Measurements from ENCODE around the gene IP6K3. TPM values are rescaled to one million over a fixed set of nuclear protein-coding genes. Genes with fewer than 3 reads are reported as not detected.

Gene IP6K3
- total RNA-seq, 1 donor from 2014 or later: not detected

- H3K4me3 Mint-ChIP-seq: no peak overlapping the region
- no peak for DNase-seq
- H3K9me3 Mint-ChIP-seq: no peaks in the 10 kb centered on the region
- H3K27me3 Mint-ChIP-seq: no peaks in the 10 kb centered on the region
- H3K4me1 Mint-ChIP-seq: no peaks in the 10 kb centered on the region
- no peak overlapping the region for H3K27ac Mint-ChIP-seq
- H3K36me3 Mint-ChIP-seq (ENCODE audit: low read depth): no peaks in the 10 kb centered on the region
- intact Hi-C loops (cut with micrococcal nuclease): no loop called here
Measured at GRCh38 chr6:33732817-33733708, 13.6 kb downstream of the IP6K3 start.

GRCh38 chr6:33732385-33732784, 14.3 kb downstream of the IP6K3 start:
- Mint-ChIP-seq H3K4me3 (no peak overlapping the region), H3K27ac (no peak overlapping the region), H3K27me3 (no peaks in the 10 kb centered on the region), H3K4me1 (no peaks in the 10 kb centered on the region), H3K36me3 (ENCODE audit: low read depth) (no peaks in the 10 kb centered on the region), H3K9me3 (no peaks in the 10 kb centered on the region)
- no peak for DNase-seq
- intact Hi-C loops (cut with micrococcal nuclease): no loop called here

GRCh38 chr6:33731751-33732282, 14.9 kb downstream of the IP6K3 start:
- no peak for DNase-seq
- Mint-ChIP-seq H3K27ac (no peak overlapping the region), H3K9me3 (no peaks in the 10 kb centered on the region), H3K4me3 (no peak overlapping the region), H3K4me1 (no peaks in the 10 kb centered on the region), H3K27me3 (no peaks in the 10 kb centered on the region), H3K36me3 (ENCODE audit: low read depth) (no peaks in the 10 kb centered on the region)
- intact Hi-C loops (cut with micrococcal nuclease): no loop called here

GRCh38 chr6:33731035-33731434, 15.7 kb downstream of the IP6K3 start:
- no peak for DNase-seq
- intact Hi-C loops (cut with micrococcal nuclease): no loop called here
- no peaks in the 10 kb centered on the region for H3K4me1 Mint-ChIP-seq
- H3K27ac Mint-ChIP-seq: no peak overlapping the region
- H3K9me3 Mint-ChIP-seq: no peaks in the 10 kb centered on the region
- H3K27me3 Mint-ChIP-seq: no peaks in the 10 kb centered on the region
- no peak overlapping the region for H3K4me3 Mint-ChIP-seq
- H3K36me3 Mint-ChIP-seq (ENCODE audit: low read depth): no peaks in the 10 kb centered on the region

- H3K36me3 Mint-ChIP-seq (ENCODE audit: low read depth): no peaks in the 10 kb centered on the region
- H3K27me3 Mint-ChIP-seq: no peaks in the 10 kb centered on the region
- no peaks in the 10 kb centered on the region for H3K4me1 Mint-ChIP-seq
- H3K27ac Mint-ChIP-seq: no peak overlapping the region
- H3K4me3 Mint-ChIP-seq: no peak overlapping the region
- H3K9me3 Mint-ChIP-seq: no peaks in the 10 kb centered on the region
- DNase-seq: no peak
- intact Hi-C loops (cut with micrococcal nuclease): no loop called here
Measured at GRCh38 chr6:33730611-33731010, 16.1 kb downstream of the IP6K3 start.

- intact Hi-C loops (cut with micrococcal nuclease): no loop called here
- H3K27ac Mint-ChIP-seq: no peak overlapping the region
- DNase-seq: no peak
- H3K9me3 Mint-ChIP-seq: no peaks in the 10 kb centered on the region
- no peaks in the 10 kb centered on the region for H3K36me3 Mint-ChIP-seq (ENCODE audit: low read depth)
- no peak overlapping the region for H3K4me3 Mint-ChIP-seq
- peaks cover 5% of the 10 kb centered on the region for H3K4me1 Mint-ChIP-seq
- peaks cover 8% of the 10 kb centered on the region for H3K27me3 Mint-ChIP-seq
Measured at GRCh38 chr6:33729059-33729458, 17.6 kb downstream of the IP6K3 start.

- H3K27me3 Mint-ChIP-seq: peaks cover 12% of the 10 kb centered on the region
- peaks cover 6% of the 10 kb centered on the region for H3K4me1 Mint-ChIP-seq
- no peak overlapping the region for H3K4me3 Mint-ChIP-seq
- intact Hi-C loops (cut with micrococcal nuclease): no loop called here
- no peak overlapping the region for H3K27ac Mint-ChIP-seq
- no peaks in the 10 kb centered on the region for H3K9me3 Mint-ChIP-seq
- DNase-seq: no peak
- no peaks in the 10 kb centered on the region for H3K36me3 Mint-ChIP-seq (ENCODE audit: low read depth)
Measured at GRCh38 chr6:33728438-33728837, 18.3 kb downstream of the IP6K3 start.

- peaks cover 6% of the 10 kb centered on the region for H3K4me1 Mint-ChIP-seq
- H3K27me3 Mint-ChIP-seq: peaks cover 15% of the 10 kb centered on the region
- intact Hi-C loops (cut with micrococcal nuclease): no loop called here
- no peak for DNase-seq
- H3K4me3 Mint-ChIP-seq: no peak overlapping the region
- H3K27ac Mint-ChIP-seq: no peak overlapping the region
- H3K36me3 Mint-ChIP-seq (ENCODE audit: low read depth): no peaks in the 10 kb centered on the region
- H3K9me3 Mint-ChIP-seq: no peaks in the 10 kb centered on the region
Measured at GRCh38 chr6:33727932-33728331, 18.8 kb downstream of the IP6K3 start.

GRCh38 chr6:33727126-33727525, 19.6 kb downstream of the IP6K3 start:
- peaks cover 18% of the 10 kb centered on the region for H3K27me3 Mint-ChIP-seq
- intact Hi-C loops (cut with micrococcal nuclease): no loop called here
- H3K4me1 Mint-ChIP-seq: peaks cover 6% of the 10 kb centered on the region
- H3K36me3 Mint-ChIP-seq (ENCODE audit: low read depth): no peaks in the 10 kb centered on the region
- no peaks in the 10 kb centered on the region for H3K9me3 Mint-ChIP-seq
- H3K4me3 Mint-ChIP-seq: no peak overlapping the region
- DNase-seq: no peak
- H3K27ac Mint-ChIP-seq: no peak overlapping the region

GRCh38 chr6:33726696-33727095, 20.0 kb downstream of the IP6K3 start:
- no peak for DNase-seq

GRCh38 chr6:33725891-33726673, 20.6 kb downstream of the IP6K3 start:
- intact Hi-C loops (cut with micrococcal nuclease): no loop called here
- DNase-seq: no peak
- Mint-ChIP-seq H3K9me3 (no peaks in the 10 kb centered on the region), H3K36me3 (ENCODE audit: low read depth) (no peaks in the 10 kb centered on the region), H3K4me1 (peaks cover 6% of the 10 kb centered on the region), H3K27me3 (peaks cover 22% of the 10 kb centered on the region), H3K4me3 (no peak overlapping the region), H3K27ac (no peak overlapping the region)

More at GRCh38 chr6:33726696-33727095, 20.0 kb downstream of the IP6K3 start:
- no peak overlapping the region for H3K4me3 Mint-ChIP-seq
- peaks cover 19% of the 10 kb centered on the region for H3K27me3 Mint-ChIP-seq
- no peaks in the 10 kb centered on the region for H3K9me3 Mint-ChIP-seq
- no peak overlapping the region for H3K27ac Mint-ChIP-seq
- H3K4me1 Mint-ChIP-seq: peaks cover 6% of the 10 kb centered on the region
- intact Hi-C loops (cut with micrococcal nuclease): no loop called here
- no peaks in the 10 kb centered on the region for H3K36me3 Mint-ChIP-seq (ENCODE audit: low read depth)

GRCh38 chr6:33725222-33725621, 21.5 kb downstream of the IP6K3 start:
- Mint-ChIP-seq H3K36me3 (ENCODE audit: low read depth) (no peaks in the 10 kb centered on the region), H3K27ac (no peak overlapping the region), H3K4me1 (peaks cover 6% of the 10 kb centered on the region), H3K9me3 (no peaks in the 10 kb centered on the region), H3K4me3 (no peak overlapping the region), H3K27me3 (peaks cover 27% of the 10 kb centered on the region)
- no peak for DNase-seq
- intact Hi-C loops (cut with micrococcal nuclease): no loop called here

GRCh38 chr6:33724102-33725023, 22.3 kb downstream of the IP6K3 start:
- no peak for DNase-seq
- Mint-ChIP-seq H3K4me1 (peaks cover 6% of the 10 kb centered on the region), H3K9me3 (no peaks in the 10 kb centered on the region), H3K4me3 (no peak overlapping the region), H3K27ac (no peak overlapping the region), H3K36me3 (ENCODE audit: low read depth) (no peaks in the 10 kb centered on the region), H3K27me3 (peaks cover 30% of the 10 kb centered on the region)
- intact Hi-C loops (cut with micrococcal nuclease): no loop called here
